Hematopoietic multipotent progenitor cell (in vitro differentiated cells): ENCODE results near the gene PRKCE. TPM values are rescaled to one million over a fixed set of nuclear protein-coding genes. Genes with fewer than 3 reads are reported as not detected.

Experiments used
- DNase-seq, 3 donors: peaks; one replicate each; pipeline ENCODE4 v3.0.0-alpha.2; 2011 to 2015; ENCODE audit warnings: low read depth in 2 of 3, low spot score in 2 of 3
- total RNA-seq: library from RNA; depleted of rRNA; stranded (reverse); fragments of >200 nt; gene quantifications from one replicate; pipeline ENCODE4 v1.2.3, GENCODE V29; 2012

PRKCE gene
- total RNA-seq, 1 donor: 11.8 TPM

DNA sequence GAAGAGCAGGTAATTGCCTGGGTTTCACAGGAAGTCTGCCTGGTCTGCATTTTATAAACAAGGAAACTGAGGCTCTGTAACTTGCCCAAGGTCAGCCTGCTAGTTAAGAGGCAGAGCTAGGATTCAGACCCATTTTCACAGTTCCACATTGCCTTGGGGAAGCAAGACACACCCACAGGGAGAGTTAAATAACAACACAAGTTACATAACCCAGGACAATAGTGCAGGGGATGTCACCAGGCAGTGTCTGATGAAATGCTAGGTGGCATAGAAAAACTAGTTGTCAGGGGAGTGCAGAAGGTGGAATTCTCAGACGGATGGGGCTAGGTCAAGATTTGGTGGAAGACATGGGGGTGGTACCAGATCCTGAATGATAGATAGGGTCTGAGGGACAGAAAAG lies 69.7 kb downstream of the PRKCE start:
- DNase-seq: no peak

DNA sequence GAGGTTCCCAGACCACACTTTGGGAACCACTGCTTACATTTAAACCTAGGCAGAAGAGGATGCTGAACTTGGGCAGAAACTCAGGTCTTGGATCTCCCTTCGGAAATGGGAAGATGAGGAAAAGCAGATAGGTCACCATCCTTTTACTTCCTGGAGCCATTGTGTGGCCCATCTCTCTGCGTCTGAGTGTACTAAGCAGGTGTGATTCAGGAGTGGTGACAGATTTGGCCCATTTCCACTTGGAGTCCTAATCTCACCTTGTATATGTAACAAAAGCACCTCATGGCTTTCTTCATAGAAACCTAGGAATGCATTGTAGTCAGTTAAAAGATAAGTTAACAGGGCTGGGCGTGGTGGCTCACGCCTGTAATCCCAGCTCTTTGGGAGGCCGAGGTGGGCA lies 71.0 kb downstream of the PRKCE start:
- DNase-seq: no peak

DNA sequence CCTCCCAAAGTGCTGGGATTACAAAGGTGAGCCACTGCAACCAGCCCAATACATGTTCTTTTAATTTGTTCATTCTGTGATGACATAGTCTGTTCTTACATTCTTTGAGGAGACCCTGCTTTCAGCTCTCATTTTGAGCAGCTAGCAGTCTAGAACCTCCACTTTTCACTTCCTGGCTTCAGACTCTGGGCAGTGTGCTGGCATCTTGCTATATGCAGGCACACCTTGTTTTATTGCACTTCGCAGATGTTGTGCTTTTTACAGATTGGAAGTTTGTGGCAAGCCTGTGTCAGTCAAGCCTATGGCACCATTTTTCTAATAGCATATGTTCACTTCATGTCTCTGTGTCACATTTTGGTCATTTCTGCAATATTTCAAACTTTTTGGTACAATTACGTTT lies 72.4 kb downstream of the PRKCE start:
- DNase-seq: no peak

DNA sequence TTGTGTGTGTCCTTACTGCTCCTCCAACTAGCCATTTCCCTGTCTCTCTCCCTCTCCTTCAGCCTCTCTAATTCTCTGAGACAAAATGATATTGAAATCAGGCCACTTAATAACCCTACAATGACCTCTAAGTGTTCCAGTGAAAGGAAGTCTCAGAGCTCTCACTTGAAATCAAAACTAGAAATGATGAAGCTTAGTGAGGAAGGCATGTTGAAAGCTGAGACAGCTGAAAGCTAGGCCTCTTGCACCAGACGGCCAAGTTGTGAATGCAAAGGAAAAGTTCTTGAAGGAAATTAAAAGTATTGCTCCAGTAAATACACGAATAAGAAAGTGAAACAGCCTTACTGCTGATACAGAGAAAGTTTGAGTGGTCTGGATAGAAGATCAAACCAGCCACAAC lies 72.9 kb downstream of the PRKCE start:
- no peak for DNase-seq

DNA sequence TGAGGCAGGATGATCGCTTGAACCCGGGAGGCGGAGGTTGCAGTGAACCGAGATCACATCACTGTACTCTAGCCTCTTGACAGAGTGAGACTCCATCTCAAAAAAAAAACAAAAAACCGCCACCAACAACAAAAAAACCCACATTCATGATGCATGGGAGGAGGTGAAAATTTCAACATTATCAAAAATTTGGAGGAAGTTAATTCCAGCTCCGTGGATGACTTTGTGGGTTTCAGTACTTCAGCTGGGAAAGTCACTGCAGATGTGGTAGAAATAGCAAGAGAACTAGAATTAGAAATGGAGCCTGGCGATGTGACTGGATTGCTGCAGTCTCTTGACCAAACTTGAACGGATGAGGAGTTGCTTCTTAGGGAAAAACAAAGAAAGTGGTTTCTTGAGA lies 74.3 kb downstream of the PRKCE start:
- no peak for DNase-seq

DNA sequence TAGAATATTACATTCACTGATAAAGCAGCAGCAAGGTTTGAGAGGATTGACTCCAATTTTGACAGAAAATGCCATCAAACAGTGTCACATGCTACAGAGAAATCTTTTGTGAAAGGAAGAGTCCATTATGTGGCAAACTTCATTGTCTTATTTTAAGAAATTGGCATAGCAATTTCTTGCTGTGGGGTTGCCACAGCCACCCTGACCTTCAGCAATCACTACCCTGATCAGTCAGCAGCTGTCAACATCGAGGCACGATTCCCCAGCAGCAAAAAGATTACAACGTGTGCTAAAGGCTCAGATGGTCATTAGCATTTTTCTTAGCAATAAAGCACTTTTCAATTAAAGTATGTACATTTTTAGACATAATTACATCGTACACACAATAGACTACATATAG lies 74.7 kb downstream of the PRKCE start:
- no peak for DNase-seq

DNA sequence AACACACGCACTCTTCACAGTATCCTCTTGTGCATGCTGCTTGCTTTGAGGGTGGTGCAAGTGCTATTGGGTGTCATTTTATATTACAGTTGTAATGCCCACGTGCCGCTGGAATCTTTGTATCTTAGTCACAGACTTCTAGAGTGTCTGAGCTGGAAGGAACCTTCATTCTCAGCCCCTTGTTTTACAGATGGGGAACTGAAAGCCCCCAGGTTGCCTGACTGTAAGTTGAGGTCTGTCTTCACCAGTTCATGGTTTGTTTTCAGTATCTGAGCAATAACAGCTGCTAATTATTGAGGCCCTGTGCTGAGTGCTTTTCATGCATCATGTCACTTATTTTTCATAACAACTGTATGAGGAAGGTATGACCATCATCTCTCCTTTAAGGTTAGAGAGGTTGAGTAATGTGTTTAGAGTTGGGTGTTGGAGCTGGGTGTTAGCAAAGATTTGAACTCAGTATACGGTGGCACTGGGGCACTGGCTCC lies 77.0 kb downstream of the PRKCE start:
- no peak for DNase-seq

DNA sequence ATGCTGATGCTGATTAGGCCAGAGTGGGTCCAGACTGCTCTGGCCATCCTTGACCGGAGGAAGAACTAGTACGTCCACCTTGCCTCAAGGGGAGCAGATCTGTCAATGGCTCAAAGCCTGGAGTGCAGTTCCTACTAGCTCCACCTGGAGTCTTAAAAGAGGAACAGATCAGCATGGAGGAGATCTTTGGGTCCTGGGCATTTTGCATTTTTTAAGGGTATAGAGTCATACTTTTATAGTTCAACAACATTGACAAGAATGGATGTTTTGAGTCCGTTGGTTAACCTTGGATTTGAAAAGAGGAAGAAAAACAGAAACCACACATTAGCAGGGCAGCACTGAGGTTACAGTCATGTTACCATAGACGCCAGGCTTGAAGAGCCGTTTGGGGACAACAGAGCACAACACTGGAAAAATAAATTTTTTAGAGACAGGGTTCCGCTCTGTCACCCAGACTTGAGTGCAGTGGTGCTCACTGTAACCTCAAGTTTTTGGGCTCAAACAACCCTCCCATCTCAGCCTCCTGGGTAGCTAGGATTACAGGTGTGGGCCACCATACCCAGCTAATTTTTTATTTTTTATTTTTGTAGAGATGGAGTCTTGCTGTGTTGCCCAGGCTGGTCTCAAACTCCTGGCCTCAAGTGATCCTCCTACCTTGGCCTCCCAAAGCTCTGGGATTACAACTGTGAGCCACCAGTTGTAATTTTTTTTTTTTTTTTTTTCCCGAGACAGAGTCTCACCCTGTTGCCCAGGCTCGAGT lies 78.5 kb downstream of the PRKCE start:
- peak in 2 of 3 donors; percentile 77 to 96 for DNase-seq

DNA sequence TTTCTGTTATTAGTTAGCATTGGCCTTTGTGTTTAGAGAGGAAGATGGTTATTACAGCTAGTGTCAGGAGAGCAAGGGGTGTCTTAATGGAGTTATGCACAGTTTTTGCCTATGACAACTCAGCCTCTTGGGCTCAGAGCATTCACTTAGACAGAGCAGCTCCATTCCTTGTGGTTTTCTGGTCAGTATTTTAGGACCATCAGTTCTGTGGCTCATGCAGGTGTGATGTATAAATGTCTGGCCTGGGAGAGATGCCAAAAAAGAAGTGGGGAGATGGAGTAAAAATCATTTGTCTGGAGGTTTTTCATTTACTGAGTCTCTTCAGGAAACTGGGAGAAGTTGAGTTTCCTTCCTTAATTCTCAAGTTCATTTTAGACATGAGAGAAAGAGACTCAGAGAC lies 79.7 kb downstream of the PRKCE start:
- DNase-seq: peak in 1 of 3 donors; percentile 53

DNA sequence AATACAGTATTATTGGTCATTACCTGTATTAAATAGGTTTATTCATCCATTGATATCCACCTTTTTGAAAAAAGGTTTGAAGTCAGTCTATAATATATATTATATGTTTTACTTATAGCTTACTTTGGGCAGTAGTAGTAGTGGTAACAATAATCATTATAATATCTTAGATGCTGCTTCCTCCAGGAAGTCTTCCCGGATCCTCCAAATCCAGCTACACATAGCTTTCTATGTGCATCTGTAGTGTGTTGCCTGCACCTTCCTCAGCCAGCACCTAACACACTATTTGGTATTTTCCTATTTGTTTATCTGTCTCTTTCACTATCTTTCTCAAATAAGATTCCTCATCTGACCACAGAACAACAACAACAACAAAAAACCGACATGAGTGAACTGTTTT lies 81.0 kb downstream of the PRKCE start:
- DNase-seq: no peak

DNA sequence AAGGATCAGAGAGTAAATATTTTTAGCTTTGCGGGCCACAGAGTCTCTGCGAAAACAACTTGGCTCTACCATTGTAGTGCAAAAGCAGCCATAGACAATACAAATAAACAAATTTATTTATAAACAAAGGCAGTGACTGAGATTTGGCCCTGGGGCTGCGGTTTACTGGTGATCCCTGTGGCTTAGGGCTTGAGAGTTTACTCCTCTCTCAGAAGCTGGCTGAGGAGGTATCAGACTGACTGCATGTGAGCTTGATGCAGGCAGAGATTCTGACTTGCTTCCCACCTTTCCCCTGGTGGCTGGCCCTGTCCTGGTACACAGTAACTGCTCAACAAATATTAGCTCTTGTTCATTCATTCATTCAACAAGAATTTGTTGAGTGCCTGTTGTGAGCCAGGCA lies 81.5 kb downstream of the PRKCE start:
- DNase-seq: no peak

DNA sequence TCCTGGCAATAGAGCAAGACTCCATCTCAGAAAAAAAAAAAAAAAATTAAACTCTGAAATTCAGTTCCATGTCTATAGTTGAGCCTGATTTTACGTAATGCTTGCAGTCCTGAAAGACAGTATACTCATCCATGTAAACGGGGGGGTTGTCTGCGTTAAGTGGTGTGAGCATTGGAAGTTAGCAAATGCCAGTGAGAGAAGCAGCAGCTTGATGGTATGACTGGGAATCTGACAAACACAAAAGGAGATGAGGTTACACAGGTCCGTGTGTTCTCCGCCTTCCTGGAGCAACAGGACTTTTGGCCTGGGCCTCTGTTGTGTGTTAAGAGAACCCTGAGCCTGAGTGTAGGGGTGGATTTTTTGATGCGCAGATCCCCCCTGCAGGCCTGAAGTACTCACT lies 82.9 kb downstream of the PRKCE start:
- no peak for DNase-seq

DNA sequence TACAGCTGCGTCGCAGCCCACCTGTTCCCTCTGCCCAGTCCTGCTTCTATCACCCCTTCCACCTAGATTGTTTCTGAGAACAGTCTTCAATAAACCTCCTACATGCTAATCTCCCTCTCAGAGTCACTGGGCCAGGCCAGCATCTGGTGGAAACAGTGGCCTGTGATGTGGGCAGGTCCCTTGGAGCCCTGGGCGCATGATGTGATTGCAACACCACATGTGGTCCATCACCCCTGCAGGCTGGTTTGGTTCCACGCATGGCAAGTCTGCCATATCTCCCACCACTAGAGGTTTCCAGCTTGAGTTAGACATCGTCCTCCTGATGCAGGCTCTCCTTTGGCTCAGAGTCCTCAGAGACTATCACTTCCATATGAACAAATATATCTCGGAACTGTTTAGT lies 83.5 kb downstream of the PRKCE start:
- peak in 1 of 3 donors; percentile 21 for DNase-seq

DNA sequence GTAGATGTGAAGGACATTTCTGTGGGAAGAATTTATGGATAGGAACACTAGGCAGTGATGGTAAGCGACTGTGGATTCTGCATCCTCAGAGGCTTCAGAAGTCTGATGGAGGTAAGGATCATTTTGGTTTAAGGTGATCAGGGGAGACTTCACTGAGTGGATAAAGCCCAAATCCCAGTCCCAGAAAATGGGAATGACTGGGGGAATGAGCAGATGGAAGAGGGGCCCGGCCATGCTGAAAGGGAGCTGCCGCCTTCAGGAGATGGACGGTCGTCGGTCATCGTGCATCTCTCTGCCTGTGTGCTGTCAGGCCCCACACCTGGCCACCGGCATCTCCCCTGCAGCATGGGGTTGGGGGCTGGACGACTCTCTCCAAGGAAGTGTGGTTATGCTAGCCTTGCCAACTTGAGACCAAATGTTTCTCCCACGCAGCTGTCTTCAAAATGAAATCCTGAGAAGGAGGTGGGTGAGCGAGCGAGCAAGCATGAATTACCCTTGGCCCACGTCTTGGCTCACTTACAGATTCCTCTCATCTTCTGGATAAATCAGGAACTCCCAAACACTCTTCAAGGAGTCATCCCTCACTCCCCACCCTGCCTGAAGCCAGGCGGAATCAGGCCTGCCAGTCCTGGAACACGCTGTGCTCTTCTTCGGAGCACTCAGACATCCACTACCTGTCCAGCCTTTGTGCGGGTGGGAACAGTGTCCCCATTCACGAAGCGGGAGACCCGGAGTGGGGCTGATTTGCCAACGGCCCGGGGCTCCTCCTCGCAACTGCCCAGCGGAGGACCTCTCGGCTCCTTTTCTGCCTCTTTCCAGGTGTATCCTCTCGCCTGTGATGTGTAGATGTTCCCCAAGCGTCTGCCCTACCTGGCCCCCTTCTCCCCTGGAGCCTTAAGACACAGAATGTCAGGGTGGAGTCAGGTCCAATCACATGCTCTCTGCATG lies 85.6 kb downstream of the PRKCE start:
- no peak for DNase-seq

DNA sequence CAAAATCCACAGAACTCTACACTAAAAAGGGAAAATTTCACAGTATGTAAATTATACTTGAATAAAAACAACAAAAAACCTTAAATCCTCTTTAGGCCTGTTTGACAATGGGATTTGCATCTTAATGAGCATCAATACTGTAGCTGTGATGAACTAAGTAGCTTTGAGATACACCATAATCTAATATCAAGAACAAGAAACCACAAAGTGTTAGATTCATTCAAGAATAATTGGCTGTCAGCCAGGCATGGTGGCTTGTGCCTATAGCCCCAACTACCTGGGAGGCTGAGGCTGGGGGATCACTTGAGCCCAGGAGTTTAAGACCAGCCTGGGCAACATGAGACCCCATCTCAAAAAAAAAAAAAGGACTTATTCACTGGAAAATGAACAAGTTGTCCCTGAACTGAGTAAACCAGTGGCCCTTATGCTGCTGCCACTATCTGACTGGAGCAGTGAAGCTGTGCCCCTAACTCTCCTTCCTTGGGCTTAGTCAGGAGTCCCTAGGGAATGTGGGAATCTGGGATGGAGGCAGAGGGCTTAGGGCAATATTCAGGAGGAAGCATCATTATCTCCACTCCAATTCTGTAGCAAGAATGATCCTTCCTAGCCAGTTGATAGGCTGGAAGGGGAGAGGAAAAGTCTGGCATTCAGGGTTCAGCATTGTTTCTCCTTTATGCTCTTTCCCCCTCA lies 88.5 kb downstream of the PRKCE start:
- DNase-seq: peak in 1 of 3 donors; percentile 43

DNA sequence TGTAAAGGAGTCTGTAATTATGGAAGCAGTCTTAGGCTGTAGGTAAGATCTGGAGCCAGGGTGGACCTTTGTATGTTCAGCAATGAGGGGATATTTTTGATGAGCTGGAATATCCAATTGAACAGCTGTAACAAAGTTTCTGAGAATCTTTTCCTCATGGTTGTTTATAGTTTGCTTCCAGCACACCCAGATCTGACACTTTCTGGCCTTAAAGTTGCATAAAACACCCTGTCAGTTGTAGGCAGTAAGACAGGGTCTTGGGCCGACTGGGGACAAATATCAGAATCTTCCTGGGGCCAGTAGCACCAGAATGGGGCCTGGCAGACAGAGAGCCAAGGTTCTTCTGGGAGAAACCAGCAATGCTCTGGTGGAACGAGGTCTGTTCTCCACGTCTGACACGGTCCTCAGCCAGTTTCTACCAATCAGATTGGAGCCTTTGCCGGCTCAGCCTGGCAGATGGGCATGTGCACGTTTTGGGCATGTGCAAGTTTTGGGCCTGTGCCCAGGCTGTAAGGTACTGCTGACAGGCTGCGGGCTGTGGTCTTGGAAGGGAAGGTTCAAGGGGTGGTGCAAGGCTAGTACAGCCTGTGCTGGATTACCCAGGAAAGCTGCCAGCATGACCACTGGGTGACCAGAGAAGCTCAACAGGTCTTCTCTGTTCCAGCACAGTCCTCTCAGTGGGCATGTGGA lies 89.8 kb downstream of the PRKCE start:
- no peak for DNase-seq

DNA sequence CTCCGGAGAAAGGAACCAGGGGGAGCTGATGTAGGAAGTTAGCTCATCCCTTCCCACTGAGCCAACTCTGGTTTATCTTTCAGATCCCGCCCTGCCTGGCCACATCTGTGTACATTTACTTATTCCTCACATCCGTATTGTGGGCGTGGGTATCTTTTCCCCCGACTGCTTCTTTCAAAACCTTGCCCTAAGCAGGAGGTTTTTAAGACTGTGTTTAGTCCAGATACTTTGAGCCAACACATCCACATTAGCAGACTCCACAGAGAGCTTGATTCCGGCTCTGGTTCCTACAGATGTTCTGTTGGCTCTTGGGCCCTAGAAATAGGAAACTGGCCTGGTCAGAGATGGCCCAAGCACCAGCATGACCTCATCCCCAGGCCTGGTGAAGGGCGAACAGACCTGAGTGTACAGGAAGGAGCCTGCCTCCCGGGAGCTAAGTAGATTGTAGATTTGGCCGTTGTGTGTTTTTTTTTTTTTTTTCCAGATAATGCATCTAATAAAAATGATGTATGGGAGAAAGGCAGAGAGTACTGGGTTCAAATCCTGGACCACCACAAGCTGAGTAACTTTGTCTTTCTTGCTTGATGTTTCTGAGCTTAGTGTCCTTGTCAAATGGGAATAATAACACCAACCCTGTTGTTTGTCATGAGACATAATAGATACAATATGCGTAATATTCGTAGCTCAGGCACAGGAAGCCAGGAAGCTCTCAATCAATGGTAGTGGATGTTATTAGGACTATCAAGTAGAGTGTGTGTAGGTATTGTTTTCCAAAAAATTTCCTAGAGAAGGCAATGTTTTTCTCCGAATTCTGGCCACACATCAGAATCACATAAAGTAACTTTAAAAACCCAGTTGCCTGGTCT lies 92.3 kb downstream of the PRKCE start:
- no peak for DNase-seq

DNA sequence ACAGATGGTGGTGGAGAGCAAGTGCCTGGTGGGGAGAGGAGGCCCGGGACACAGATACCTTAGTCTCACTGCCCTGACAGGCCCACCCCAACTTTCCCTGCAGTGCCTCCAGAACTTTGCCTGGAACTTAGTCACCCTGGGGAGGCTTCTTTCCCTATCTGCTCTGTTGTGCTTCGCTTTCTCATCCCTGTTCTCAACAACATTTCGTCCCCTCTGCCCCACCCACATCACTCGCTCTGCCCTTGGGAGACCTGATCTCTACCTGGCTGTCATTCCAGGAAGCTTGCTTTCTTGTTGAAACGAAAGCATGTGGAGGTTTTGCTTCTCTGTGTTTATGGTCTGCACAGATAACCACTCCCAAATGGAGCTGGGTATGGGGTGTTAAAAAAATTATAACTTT lies 93.8 kb downstream of the PRKCE start:
- no peak for DNase-seq

DNA sequence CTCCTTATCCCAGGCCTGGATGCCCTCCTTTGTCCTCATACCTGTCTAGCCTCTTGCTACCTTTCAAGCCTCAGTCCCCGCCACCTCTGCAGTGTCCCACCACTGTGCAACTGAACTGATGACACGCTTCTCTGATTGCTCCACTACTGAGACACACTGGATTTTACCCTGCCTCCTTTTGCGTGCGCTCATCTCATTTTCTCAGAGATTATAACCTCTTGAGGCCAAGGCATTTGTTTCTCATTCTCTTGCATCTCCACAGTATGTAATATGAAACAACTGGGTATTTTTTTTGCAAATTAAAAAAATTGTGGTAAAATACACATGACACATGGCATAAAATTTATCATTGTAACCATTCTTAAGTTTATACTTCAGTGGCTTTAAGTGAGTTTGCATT lies 95.4 kb downstream of the PRKCE start:
- peak in 1 of 3 donors; percentile 21 for DNase-seq

DNA sequence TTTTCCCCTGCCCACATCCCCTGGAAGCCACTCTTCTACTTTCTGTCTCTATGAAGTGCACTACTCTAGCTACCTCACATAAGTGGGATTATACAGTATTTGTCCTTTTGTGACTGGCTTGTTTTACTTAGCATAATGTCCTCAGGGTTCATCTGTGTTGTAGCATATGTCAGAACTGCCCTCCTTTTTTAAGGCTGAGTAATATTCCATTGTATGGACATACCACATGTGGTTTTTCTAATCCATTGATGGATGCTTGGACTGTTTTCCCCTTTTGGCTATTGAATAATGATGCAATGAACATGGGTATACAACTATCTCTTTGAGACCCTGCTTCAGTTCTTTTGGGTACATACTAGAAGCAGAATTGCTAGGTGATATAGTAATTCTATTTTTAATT lies 95.9 kb downstream of the PRKCE start:
- no peak for DNase-seq
